ENCODE results near the gene SLC25A26.

Gene SLC25A26

DNA sequence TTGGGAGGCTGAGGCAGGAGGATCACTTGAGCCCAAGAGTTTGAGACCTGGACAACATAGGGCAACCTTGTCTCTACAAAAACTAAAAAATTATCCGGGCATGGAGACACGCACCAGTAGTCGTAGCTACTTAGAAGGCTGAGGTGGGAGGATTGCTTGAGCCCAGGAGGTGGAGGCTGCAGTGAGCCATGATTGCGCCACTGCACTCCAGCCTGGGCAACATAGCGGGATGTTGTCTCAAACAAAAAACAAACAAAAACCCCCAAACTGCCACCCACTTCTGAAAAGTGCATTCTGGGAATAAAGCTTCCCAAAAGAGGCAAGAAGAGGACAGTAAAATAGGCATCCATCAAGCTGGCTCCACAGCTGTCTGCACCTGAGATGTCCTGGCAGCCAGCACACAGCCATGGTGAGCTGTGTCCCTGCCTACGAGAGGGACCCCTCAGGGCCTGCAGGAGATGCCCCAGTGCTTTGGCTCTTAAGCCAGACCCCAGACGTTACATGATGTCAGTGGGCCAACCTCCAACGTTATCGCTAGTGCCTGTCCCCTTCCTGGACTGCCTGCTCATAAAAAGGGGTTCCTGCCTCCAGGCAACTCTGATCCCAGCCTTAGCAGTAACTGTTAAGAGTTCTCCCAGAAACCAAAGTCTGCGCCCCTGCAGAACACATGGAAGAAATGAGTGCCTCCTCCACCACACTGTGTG, 178.9 kb downstream of the SLC25A26 start:
- no peak for DNase-seq

- no peak for DNase-seq
Measured at GRCh38 chr3:66400411-66401156, 179.8 kb downstream of the SLC25A26 start.

- DNase-seq: no peak
Measured at GRCh38 chr3:66401157-66401550, 180.4 kb downstream of the SLC25A26 start.

DNA sequence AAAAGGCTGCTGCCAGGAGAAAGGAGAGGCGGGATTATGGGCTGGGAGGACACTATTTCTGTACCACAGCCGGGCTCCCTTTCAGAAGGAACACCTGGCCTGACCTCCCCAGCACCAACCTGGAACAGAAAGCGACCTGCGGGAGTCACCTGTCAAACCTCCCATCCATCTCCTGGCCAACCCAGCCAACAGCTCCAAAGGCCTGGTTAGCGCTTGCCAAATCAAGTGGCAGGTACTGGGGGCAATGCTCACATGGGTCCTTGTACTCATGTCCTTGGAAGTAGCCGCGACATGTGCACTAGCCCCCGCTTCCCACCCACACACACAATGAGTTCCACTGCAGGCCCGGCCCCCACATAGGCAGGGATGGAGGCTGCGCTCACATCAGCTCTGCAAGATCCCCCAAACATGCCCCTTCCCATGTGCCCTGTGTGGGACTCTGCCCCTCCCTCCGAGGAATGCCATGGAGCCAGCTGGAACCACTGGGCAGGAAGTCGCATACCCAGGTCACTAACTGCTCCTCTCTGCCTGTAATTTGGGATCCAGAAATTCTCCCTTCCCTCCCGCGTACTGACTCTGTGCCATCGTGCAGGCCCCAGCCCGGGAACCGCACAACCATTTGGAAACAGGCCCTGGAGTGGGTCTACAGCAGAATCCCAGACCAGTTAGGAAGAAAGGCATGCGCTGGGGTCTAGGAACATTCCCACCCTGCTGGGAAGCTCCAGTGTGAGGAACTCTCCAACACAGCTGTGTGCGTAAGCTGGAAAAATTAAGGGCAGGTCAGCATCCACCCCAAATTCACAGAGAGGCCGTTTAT, 181.1 kb downstream of the SLC25A26 start:
- DNase-seq: no peak

DNA sequence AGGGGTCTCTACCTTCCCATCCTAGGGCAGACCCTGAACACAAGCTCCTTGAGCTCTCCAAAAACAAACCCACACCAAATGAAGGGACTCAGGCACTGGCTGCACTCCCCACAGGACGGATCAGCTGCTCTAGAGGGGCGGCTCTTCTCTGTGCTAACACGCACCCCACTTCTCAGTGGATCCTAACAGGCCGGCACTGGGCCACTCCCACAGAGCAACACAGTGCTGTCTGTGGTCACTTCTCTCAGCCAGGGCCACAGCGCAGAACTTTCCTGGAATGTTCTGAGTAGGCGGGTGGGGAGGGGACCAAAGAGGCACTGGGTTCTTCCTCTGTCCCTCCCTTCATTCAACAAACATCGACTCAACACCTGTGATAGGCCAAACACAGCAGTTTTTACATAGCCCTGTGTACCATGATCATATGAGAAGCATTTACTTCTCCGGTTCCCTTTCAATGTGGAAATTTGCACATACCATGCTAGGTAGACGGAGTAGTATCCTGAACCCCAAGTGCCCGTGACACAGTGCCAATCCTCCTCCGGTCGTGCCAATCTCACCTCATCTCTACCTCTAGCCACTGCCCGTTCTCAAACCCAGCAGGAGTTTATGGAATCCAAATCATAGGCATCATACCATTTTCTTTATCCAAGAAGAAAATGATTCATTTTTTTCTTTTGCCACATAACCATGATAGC, 181.9 kb downstream of the SLC25A26 start:
- DNase-seq: no peak

DNA sequence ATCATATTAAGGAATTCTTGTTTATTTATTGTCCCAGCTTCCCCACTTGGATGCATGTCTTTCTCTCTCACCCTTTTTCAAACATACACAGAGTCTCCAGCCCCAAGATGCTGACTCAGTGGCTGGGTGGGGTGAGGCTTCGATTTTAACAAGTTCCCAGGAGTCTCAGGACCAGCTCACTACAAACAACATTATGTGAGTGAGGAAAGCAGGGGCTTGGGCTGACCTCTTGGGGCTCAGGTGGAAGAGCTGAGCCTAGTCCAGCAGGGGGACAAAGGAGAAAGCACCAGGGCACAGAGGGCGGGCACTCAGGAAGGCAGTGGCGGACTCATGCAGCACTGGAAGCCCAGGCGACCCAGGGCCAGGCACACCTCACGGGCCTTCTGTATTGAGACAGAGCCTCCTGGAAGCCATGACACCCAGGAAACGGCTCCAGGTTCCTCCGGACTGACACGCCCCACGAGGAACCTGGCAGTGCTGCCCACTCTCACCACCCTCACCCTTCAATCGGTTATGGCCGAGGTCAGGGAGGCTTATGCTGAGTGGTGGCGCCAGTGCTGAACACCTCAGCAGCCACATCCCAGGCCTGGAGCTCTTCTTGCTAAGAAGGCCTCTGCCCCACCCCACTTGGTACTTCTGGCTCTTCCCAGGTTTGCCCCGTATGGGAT, 182.7 kb downstream of the SLC25A26 start:
- no peak for DNase-seq

- DNase-seq: no peak
Measured at GRCh38 chr3:66404197-66404596, 183.4 kb downstream of the SLC25A26 start.

- no peak for DNase-seq
Measured at GRCh38 chr3:66404903-66405700, 184.3 kb downstream of the SLC25A26 start.

DNA sequence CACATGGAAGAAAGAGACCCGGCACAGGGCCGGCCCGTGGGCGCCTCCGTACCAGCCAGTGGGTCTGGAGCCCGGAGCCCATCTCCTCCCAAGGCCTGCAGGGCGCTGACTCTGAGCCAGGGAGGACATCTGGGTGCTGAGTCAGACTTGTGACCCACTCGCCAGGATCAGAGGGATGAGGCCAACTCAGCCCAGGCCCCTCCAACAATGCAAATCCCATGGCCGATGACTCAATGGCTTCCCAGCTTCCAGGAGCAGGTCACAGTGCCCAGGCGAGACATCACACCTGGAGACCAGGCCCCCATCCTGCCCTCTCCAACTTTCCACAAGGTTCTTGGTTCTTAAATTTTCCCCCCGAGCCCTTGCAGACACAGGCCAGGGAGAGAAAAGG, 184.9 kb downstream of the SLC25A26 start:
- no peak for DNase-seq

- no peak for DNase-seq
Measured at GRCh38 chr3:66406163-66406562, 185.4 kb downstream of the SLC25A26 start.

DNA sequence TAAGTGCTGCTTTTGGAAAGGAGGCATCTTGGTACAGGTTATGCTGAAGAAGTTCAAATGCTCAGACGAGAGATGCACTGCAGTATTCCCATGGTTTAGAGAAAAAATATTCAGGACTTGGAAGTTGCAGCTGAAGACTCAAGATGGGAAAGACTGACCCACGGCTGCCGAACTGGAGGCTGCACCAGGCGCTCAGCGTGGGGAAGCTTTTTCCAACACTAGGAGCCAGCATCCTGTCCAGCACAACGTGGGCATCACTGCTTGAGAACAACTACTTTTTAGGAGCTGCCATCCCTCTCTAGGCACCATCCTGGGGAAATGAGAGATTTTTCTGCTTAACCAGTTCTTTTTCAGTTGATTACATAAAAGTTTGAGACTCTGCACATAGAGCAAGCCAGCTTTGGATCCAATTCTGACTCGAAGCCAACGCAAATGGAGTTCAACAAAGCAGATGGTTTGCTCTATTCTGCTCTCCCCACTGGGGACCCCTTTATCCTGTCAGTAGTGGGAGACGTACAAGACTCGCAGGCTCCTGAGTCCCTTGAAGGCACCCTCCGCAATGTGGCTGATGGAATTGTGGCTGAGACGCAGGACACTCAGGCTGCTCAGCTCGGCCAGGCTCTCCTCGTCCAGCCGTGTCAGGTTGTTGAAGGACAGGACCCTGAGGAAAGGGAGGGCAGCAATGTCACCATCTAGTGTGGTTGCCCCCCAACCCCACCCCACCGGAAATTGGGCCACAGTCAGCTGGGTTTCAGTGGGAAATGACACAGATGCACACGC, 186.2 kb downstream of the SLC25A26 start:
- DNase-seq: no peak

DNA sequence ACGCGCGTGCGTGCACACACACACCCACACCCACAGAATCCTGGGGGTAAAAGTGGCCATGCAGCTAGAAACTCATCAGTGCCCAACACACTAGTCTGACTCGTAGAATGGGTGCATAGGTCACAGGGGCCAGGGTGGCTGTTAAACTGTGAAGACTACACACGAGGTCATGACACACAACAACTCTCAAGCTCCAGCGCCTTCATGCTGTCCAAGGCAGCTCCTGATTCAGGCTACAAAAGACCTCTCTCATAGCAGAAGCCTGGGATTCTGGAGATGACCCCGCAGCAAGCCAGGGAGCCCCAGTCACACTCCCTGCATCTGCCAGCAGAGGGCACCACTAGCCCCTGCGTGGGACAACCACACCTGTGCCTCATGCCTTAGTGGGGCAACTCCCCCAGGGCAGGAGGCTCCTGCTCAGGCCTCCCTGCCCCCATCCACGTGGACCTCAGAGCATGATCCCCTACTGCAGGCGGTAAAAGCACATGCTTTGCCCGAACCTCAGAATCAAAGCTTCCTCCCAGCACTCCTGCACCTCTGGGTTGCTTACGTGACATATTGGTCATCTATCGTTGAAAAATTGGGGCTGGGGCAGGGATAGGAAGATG, 186.9 kb downstream of the SLC25A26 start:
- DNase-seq: no peak

GRCh38 chr3:66409771-66410754, 189.3 kb downstream of the SLC25A26 start:
- DNase-seq: no peak

- no peak for DNase-seq
Measured at GRCh38 chr3:66410976-66411375, 190.2 kb downstream of the SLC25A26 start.

- no peak for DNase-seq
Measured at GRCh38 chr3:66411474-66411873, 190.7 kb downstream of the SLC25A26 start.

DNA sequence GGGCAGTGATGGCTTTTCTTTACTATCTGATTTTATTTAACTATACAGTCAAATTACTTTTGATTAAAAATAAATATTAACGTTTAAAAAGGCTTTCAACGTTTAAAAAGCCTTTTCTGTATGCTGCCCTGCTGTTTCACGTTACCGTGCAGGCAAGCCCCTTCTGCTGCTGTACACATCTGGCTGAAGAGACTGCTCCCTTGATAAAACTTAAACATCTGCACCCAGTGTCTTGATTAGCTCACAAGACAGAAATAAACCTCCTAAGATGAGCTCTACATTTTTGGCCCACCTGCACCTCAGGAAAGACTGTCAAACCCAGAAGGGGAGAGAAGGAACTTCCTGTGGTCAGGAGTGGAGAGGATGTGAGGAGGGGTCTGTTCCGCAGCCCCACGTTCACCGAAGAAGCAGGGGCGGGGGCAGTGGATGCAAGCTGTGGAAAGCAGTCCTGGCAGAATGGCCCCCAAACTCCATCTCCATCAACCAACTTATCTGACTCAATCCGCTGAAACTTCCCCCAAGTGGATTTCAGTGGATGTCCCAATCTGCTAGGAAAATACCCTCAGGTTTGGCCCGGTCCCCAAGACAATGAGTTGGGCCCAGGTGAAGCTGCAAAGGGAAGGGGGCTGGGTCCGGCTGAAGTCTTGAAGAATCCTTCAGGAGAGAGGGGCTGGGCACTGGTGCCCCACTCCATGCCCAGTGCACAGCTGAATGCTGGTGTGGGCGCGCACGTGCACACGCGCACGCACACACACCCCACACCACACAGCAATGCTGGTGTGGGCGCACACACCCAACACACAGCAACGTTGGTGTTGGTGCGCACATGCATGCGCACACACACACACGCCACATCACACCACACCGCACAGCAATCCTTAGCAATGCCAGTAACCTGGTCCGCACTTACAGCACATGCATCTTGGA, 191.4 kb downstream of the SLC25A26 start:
- DNase-seq: no peak

GRCh38 chr3:66413151-66413751, 192.4 kb downstream of the SLC25A26 start:
- no peak for DNase-seq

Measured in NCI-H2227 treated with DMSO at 0.1 percent for 48 hours (cell line).